GM12872 (cell line): ENCODE results near the gene SNX17.

Source experiments
- CTCF ChIP-seq: IDR thresholded peaks from 3 replicates; pipeline ENCODE4 v1.5.1; 2011; ENCODE audit warnings: low read depth, mild to moderate bottlenecking, low read length, moderate library complexity; ENCODE audit not compliant: insufficient read depth

Gene SNX17

GRCh38 chr2:27412419-27413152 lies 42.2 kb downstream of the SNX17 start:
- no peak for TF ChIP-seq CTCF

GRCh38 chr2:27416151-27416550 lies 45.7 kb downstream of the SNX17 start:
- no peak for TF ChIP-seq CTCF

GRCh38 chr2:27420996-27421395 lies 50.6 kb downstream of the SNX17 start:
- no peak for TF ChIP-seq CTCF

GRCh38 chr2:27421660-27422250 lies 51.3 kb downstream of the SNX17 start:
- TF ChIP-seq CTCF = no peak

- no peak for TF ChIP-seq CTCF
These were observed 52.5 kb downstream of the SNX17 start for GRCh38 chr2:27422958-27423357.
